Activated CD8-positive, alpha-beta memory T cell treated with anti-CD3 and anti-CD28 coated beads for 24 hours (primary cell): ENCODE measurements around the gene ANKRD65.
"Not testable (repeated sequence)": the region's sequence is repeated elsewhere in the genome, so short reads cannot be mapped to it uniquely, and the experiment has no call there.

ENCODE experiments used
- DNase-seq: peaks from one replicate; pipeline ENCODE4 v3.0.0-alpha.2; 2020

ANKRD65 gene

DNA sequence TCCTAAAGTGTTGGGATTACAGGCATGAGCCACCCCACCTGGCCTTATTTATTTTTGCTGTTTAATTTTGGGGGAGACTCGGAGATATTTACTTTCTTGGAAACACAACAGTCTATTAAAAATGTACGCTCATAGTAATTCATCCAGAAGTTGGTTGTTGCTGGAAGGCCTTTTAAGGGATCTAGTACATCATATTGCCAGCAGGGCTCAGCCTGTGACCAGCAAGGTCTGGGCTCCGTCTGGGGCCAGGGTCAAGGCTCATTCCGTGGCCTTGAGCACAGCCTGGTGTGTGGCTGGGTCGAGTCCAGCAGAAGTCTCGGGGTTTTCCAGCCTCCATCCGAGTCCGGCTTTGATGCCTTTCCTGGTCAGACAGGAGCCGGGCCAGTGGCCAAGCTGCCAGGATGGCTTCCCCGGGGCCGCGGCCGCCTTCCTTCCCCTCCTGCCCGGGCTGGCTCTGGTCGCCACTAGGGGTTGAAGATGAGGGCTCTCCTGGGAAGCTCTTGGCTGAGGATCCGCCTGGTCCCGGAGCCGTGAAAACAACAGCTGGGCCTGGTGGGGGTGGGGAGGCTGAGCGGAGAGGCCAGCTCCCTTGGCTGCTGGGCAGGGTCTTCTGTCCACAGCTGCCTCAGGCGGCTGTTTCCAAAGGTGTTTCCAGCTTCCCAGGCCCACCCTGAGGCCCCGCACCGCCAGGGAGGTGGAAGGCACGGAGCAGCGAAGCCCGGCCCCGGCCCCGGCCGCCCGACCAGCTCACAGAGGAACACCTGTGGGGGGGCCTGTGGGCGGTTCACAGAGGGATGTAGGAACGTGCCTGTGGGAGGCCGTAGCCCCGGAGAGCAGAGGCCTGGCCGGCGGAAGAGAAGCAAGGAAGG, 9.3 kb upstream of the ANKRD65 start:
- no peak for DNase-seq

GRCh38 chr1:1429671-1430073, 8.6 kb upstream of the ANKRD65 start:
- no peak for DNase-seq

DNA sequence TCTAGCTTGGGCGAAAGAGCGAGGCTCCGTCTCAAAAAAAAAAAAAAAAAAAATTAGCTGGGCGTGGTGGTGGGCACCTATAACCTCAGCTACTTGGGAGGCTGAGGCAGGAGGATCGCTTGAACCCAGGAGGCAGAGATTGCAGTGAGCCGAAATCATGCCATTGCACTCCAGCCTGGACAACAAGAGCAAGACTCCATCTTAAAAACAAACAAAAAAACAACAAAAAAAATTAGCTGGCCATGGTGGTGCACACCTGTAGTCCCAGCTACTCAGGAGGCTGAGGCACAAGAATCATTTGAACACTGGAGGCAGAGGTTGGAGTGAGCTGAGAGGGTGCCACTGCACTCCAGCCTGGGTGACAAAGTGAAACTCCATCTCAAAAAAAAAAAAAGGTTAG, 7.9 kb upstream of the ANKRD65 start:
- not testable (repeated sequence) for DNase-seq

DNA sequence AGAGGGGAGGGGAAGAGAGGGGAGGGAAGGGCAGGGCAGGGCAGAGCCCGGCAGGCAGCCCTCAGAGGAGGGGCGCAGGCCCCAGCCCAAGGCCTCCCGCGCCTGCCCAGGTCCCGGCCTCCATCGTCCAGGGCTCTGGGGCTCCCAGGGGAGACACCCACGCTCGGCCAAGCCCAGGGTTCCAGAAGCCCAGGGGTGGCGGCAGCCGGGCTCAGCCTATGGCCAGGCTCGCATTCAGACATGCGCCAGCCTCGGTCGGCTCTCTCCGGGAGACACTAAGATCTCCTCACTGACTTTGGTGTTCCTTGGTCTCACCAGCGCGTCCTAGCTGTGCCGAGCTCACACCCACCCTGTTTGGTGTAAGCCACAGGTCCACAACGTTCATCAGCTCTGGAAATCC, 7.1 kb upstream of the ANKRD65 start:
- DNase-seq = no peak

GRCh38 chr1:1427820-1428148, 6.7 kb upstream of the ANKRD65 start:
- no peak for DNase-seq

DNA sequence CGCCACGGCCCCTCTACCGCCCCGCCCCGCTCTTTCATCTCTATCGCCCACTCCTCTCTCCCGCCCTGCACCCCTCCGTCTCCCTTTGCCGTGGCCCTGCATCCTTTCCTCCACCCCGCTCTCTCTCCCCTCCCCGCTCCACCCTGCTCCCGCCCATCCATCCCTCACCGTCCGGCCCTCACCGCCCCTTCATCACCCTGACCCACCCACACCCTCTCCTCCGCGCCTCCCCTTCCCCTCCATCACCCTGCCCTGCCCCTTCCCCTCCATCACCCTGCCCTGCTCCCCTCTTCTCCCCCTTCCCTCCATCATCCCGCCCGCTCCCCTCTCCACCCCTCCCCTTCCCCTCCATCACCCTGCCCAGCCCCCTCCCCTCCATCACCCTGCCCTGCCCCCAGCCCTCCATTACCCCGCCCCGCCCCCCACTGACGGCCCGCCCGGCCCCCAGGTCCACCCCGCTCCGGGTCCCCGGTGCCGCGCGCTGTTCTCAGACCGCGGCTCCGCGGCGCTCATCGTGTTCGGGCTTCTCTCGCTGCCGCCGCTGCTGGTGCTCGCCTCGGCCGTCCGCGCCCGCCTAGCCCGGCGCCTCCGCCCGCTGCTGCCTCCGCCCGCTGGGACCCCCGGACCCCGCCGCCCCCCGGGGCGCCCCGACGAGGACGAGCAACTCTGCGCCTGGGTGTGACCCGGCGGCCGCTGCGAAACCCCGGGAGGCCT, 6.2 kb upstream of the ANKRD65 start:
- DNase-seq = no peak

GRCh38 chr1:1426496-1427105, 5.5 kb upstream of the ANKRD65 start:
- DNase-seq = no peak

GRCh38 chr1:1425753-1426495, 4.8 kb upstream of the ANKRD65 start:
- DNase-seq = no peak

DNA sequence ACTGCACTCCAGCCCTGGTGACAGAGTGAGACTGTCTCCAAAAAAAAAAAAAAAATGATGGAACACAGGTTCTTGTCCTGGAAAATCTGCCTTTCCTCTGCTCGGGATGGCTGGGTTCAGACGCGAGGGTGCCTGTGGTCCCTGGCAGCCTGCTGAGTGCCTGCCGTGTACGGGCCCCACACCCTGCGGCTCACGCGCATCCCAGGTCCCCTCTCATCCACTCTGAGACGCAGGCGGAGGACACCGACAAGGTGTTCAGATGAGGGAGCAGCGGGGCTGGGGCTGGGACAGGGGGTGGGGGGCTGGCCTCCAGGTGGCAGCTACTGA, 4.3 kb upstream of the ANKRD65 start:
- DNase-seq = no peak

DNA sequence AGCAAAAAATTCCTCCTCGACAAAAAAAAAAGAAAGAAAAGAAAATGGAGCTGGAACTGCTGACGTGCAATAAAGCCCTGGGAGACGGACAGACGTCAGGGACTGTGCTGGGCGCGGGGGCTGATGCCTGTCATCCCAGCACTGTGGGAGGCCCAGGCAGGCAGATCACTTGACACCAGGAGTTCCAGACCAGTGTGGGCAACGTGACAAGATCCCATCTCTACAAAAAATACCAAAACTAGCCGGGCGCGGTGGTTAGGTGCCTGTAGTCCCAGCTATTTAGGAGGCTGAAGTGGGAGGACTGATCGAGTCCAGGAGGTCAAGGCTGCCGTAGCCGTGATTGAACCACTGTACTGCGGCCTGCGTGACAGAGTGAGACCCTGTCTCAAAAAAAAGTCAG, 3.6 kb upstream of the ANKRD65 start:
- no peak for DNase-seq

- DNase-seq = no peak
Measured at GRCh38 chr1:1423245-1423597, 2.1 kb upstream of the ANKRD65 start.

- DNase-seq = no peak
Measured at GRCh38 chr1:1422465-1423244, 1.6 kb upstream of the ANKRD65 start.

DNA sequence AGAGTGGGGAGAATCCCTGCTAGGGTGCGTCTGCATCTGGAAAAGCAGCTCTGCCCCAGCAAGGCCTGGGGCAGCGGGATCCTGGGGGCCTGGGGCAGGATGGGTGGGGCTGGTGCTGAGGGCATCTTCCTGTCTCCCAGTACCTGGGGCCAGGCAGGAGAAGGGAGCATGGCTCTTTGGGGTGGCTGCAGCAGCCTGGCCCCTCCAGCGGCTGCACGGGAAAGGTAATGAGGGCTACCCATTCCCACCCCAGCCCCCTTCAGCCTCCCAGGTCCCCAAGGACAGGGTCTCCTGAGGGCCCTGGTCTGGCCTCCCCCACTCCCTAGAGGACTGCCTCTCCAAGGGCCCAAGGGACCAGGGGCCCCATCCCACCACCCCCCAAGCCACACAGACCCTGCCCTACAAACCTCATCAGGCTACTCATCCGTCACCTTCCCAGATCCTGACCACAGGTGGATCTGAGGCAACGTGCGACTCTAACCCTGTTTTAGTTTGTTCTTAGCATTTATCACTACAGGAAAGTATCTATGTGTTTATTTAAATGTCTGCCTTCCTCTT, 910 bp upstream of the ANKRD65 start:
- DNase-seq = no peak

DNA sequence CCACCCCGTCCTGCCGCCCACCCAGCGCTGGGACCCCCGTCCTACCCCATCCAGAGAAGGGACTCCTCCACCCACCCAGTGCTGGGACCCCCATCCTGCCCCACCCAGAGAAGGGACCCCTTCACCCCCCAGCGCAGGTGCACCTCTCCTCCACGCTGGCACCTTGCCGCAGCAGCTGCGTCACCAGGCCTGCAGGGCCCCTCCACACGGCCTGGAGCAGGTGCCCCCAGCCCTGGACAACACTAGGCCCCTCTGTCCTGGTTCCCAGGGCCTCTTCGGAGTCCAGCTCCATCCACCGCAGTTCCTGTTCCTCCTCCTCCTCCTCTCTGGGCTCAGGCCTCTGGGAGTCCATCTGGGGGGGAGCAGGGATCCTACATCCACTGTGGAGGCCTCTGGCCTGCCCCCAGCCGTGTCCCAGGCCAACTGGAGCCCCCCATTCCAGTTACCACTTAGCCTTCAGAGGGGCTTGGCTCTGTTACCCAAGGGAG, 378 bp downstream of the ANKRD65 start:
- DNase-seq = no peak

GRCh38 chr1:1419813-1420653, 1.0 kb downstream of the ANKRD65 start:
- no peak for DNase-seq

GRCh38 chr1:1419363-1419812, 1.7 kb downstream of the ANKRD65 start:
- no peak for DNase-seq

- DNase-seq = no peak
Measured at GRCh38 chr1:1418464-1419362, 2.4 kb downstream of the ANKRD65 start.

DNA sequence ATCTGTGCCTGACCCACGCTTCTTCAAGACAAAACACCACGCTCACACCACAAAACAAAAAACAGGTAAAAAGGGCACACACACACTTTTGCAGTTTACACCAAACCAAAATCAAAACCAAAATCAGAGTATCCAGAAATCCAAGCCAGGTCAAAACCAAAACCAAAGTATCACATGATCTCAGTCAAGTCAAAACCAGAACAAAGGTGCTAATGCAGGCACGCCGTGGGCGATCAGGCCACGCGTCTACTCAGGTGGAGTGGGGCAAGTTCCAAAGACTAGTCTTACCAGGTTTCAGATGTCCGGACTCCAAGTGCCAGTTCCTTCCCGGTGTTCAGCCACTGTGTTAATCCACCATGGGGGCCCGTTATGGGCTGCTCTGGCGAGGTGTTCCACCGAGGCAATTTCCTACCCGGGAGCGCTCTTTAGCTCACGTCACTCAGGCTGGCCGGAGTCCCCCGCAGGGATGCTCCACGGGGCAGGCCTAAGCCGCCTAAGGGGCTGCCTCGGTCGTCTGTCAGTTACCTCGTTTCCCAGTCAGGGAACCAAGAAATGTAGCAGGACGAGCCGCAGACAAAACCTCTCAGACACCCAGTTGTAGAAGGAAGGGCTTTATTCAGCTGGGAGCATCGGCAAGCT, 3.1 kb downstream of the ANKRD65 start:
- not testable (repeated sequence) for DNase-seq

- not testable (repeated sequence) for DNase-seq
Measured at GRCh38 chr1:1417396-1417795, 3.7 kb downstream of the ANKRD65 start.

DNA sequence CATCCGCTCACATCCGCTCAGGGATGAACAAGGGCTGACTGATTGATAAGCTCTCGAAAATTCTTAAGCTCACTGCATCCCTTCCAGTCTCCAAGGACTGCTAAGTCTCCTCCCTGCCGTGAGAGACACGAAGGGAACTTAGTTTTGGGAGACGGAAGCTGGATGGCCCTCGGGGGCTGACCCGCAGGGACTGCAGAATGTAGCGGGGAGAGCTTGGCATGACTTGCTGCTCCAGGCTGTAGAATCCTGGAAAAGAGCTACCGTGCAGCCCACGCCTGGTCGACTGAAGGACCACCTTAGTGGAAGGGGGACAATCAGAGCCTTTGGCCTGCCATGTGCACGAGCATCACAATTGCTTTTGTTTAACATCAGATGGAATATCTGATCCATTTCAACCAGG, 5.3 kb downstream of the ANKRD65 start:
- no peak for DNase-seq
